NCI-H1417 (cell line): ENCODE data around the gene TPI1.
A peak's percentile ranks its signal among the peaks of the same experiment; 100 is the strongest.

Experiments used
- DNase-seq, 3 experiments: peaks; one replicate each; lab custom pipeline; 2025; lab: John Stamatoyannopoulos, UW

The TPI1 gene

DNA sequence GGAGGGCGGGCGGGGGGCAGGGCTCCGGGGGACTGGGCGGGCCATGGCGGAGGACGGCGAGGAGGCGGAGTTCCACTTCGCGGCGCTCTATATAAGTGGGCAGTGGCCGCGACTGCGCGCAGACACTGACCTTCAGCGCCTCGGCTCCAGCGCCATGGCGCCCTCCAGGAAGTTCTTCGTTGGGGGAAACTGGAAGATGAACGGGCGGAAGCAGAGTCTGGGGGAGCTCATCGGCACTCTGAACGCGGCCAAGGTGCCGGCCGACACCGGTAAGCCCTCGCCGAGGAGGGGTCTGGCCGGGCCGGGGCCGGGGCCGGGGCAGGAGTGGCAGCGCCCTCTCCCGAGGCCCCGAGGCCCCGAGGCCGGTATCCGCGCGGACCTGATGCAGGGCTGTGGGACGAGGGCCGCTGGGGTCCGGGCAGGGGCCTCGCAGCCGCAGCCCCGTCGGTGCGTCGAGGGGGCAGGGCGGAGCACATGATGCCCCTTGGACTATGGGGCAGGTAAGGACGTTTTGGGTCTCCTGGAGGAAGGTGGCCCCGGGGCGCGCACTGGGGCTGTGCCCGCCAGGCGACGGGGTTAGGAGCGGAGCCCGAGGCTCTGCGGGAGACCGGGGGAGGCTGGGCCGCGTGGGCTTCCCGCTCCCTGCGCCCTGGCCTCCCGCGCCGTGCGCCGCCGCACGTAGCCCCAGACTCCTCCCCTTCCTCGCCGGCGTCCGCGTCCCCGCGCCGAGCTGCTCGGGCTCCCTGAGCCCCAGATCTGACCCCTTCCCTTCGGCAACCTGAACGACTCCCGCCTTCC is at the start of gene TPI1:
Gene TPI1, plus strand, starts transcription at position 119 of the 798 bp plus-strand sequence. Its CDS starts 36 bp downstream, at position 155.
- DNase-seq = peak; percentile 69 to 88 (median 87)

- DNase-seq = no peak
These were observed 49.6 kb upstream of the TPI1 start for GRCh38 chr12:6817662-6818157.

- DNase-seq = no peak
These were observed 49.1 kb upstream of the TPI1 start for GRCh38 chr12:6818222-6818621.

GRCh38 chr12:6818645-6819044 is 48.7 kb upstream of the TPI1 start:
- no peak for DNase-seq

DNA sequence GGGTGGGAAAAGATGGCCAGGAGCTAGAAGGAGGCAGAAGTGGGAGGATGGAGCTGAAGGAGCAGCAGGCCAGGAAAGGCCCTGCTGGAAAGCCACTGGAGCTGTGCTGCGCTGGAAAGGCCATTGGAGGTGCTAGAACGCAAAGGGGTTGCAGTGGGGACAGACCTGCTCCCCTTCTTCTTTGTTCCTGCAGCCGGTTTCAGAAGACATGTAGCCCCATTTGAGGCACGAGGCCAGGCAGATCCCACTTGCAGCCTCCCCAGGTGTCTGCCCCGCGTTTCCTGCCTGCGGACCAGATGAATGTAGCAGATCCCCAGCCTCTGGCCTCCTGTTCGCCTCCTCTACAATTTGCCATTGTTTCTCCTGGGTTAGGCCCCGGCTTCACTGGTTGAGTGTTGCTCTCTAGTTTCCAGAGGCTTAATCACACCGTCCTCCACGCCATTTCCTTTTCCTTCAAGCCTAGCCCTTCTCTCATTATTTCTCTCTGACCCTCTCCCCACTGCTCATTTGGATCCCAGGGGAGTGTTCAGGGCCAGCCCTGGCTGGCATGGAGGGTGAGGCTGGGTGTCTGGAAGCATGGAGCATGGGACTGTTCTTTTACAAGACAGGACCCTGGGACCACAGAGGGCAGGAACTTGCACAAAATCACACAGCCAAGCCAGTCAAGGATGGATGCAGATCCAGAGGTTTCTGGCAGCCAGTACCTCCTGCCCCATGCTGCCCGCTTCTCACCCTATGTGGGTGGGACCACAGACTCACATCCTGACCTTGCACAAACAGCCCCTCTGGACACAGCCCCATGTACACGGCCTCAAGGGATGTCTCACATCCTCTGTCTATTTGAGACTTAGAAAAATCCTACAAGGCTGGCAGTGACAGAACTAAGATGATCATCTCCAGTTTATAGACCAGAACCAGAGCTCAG is 48.0 kb upstream of the TPI1 start:
- no peak for DNase-seq

- DNase-seq = peak in 1 of 3 experiments; percentile 37
These were observed 47.2 kb upstream of the TPI1 start for GRCh38 chr12:6820166-6820565.

DNA sequence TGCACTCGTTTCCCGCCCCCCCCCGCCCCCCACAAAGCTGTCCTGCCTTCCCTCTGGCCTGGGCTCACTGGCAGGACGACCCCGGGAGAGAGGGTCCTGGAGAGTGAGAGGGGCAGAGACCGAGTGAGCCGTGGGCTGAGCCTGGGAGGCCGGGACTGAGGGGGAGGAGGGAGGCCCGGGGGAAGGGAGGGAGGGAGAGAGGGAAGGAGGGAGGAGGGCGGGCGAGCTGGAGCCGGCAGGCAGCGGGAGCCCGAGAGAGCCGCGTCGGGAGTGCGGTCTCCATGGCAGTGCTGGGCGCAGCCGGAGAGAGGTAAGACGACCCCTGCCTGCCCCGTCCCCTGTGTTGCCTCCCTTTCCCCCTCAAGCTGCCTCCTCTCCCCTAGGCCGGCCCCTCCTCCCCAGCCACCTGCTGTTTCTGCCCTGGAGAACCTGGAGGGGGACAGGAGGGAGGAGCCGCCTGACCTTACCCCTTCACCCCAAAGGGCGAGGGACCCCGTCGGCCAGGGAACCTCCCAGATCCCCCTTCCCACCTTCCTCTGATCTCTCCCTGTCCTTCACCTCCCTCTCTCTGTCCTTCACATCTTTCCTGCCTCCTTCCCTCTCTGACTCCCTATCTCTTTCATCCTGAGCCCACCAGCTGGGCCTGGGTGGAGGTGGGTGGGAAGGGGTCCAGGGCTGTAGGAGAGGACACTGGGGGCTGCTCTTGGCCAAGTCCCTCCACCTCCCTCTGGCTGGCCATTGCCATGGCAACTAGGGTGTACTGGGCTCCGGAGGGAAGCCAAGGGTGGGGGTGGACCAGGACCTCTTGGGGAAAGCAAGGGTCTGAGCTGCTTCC is 45.5 kb upstream of the TPI1 start, which contains the start of gene GPR162:
Gene GPR162, plus strand, starts transcription at position 231 of the 835 bp plus-strand sequence. CDS start 2,078 bp downstream, outside the sequence.
- DNase-seq = peak; percentile 60 to 91 (median 87)

DNA sequence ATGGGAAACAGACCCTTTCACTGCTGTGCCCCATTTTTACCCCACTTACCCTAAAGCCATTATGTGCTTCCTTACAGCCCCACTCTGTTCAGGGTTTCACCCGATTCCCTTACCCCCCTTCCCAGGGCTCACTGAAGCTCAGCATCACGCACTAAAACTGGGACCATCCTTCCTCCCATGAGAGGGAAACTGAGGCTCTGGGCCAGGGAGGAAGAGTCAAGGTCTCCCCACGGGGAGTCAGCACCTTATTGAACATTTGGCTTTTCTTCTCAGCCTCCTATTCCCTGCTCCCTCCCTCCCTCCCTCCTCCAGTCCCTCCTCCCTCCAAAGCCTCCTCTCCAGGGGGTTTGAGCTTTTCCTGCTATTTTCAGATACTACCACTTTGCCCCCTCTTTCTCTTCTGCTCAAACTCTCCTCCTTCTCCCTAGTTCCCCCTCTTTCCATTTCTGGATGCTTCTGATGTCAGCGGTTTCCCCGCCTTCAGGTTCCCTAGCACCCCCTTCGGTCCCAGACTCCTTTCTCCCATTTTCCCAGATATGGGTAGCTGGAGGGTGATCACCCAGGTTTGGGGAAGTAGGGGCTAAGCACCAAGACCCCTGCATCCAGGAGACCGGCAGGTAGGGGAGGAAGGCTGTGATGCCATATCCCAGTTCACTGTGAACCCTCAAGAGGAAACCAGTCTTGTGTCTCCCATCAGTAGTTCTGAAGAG is 44.8 kb upstream of the TPI1 start:
- no peak for DNase-seq

DNA sequence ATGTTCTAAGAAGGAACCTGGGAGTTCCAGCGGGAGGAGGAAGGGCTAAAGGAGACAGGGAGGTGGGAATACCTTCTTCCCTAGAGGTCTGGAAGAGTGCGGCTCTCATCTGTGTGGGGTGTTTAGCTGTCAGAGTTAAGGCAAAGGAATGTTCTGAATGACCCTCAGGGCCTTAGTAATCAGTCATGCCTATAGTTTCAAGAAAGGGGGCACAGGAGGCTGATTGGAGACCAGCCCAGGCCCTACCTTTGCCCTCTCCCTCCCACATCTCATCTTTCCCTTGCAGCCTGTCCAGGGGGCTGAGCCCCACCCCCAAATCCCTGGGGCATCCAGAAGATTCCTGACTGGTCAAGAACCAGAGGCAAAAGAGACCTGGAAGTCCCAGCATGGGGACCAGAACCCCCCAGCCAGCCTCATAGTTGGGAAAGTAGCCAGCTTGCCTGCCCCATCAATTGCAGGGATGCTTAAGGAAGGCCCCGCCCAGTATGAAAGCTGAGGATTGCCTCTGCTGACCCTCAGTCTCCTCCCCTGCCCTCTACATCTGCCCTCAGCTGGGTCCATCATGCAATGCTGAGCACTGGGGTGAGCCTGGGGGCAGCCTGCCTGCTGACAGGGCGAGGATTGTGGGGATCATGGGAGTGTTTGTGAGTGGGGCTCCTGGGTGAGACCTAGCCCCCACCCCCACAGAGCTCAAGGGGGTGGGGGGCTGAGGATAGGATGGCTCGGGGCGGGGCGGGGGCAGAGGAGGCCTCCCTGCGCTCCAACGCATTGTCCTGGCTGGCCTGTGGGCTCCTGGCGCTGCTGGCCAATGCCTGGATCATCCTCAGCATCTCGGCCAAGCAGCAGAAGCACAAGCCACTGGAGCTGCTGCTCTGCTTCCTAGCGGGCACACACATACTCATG is 43.9 kb upstream of the TPI1 start:
- DNase-seq = no peak

GRCh38 chr12:6824085-6824775 is 43.1 kb upstream of the TPI1 start:
- no peak for DNase-seq

- no peak for DNase-seq
These were observed 42.4 kb upstream of the TPI1 start for GRCh38 chr12:6824901-6825381.

DNA sequence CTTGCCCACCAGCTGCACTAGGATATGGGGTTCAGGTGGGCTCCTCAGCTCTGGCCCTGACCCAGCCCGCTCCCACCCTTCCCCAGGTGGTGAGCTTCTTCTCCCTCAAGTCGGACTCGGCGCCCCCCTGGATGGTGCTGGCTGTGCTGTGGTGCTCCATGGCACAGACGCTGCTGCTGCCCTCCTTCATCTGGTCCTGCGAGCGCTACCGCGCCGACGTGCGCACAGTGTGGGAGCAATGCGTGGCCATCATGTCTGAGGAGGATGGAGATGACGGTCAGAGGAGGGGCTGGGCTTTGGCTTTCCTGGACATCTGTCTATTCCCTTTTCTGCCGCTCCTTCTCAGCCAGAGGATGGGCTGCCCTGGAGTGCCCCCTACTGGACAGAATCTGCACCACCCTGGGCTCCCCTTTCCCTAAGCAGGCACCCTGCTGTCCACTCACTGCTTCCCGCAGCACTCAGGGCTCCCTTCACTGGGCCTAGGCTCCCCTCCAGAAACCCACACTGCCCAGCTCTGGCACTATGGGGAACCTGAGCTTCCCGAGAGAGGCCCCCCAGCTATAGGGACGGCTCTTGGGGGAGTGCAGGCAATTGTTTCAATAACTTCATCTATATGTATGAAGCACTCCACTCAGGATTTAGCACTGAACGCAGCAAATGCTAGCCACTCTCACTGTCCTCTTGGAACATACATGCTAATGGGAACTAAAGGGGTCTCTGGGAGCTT is 41.8 kb upstream of the TPI1 start:
- peak; percentile 56 to 84 (median 68) for DNase-seq

- no peak for DNase-seq
These were observed 41.1 kb upstream of the TPI1 start for GRCh38 chr12:6826125-6826733.

GRCh38 chr12:6826734-6827436 is 40.4 kb upstream of the TPI1 start:
- DNase-seq = no peak

DNA sequence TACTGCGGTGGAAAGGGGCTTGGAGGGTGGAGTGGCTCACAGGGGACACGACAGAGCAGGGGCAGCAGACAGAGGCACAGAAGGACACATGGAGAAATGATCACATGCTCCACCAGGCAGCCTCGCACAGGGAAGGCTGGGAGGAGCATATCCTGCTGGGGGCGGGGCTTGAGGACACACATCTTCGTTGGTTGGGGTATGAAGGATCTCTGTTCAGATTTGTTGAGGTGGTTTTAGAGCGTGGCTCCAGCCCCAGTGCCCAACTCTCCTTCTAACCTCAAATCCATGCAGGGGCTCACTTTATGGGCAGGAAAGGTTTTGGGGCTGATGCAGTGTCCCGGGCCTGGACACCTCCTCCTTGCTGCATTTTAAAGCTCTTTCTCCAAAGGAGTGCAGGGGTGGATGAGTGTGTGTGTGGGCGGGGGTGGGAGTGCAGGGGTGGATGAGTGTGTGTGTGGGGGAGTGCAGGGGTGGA is 39.9 kb upstream of the TPI1 start:
- peak; percentile 87 to 95 (median 89) for DNase-seq

GRCh38 chr12:6827982-6828780 is 39.1 kb upstream of the TPI1 start, which contains the start of gene P3H3:
Gene P3H3, plus strand, starts transcription at chr12:6828407. Its CDS starts 34 bp downstream, at chr12:6828441.
- peak; percentile 9 to 87 (median 79) for DNase-seq
